Measurements from ENCODE around the gene MFF. TPM values are rescaled to one million over a fixed set of nuclear protein-coding genes. Genes with fewer than 3 reads are reported as not detected.

The MFF gene
- total and polyA plus RNA-seq, 10 of the 15 experiments (the other 5 are each of a cell fraction or from before 2014, with no cell fraction given), result 19.6 to 131 (median 106) TPM

DNA sequence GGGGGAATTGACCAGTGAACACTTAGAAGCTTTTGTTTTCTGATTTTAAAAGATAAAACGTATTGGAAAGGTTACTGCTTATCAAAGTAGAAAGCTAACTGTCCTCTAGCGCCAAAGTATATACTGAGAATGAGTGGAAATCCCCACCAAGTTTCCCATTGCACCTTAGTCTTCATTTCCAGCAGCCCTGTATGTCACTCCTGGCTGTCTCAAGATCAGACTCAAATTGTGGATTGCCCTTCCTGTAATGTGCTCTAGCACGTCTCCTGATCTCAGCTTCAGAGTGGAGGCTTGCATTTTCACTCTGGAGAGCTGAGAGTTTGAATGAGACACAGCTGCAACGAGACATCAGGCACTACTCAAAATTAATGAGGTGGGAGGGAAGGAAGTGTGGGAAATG lies 26.6 kb downstream of the MFF start (continued):
- TF ChIP-seq RUNX3 (IDR thresholded peaks at IDR 0.05; ENCODE audit: low read length), result peak; percentile 4; the same call in 1 of the 2 replicates
- TF ChIP-seq, protein P1, sequence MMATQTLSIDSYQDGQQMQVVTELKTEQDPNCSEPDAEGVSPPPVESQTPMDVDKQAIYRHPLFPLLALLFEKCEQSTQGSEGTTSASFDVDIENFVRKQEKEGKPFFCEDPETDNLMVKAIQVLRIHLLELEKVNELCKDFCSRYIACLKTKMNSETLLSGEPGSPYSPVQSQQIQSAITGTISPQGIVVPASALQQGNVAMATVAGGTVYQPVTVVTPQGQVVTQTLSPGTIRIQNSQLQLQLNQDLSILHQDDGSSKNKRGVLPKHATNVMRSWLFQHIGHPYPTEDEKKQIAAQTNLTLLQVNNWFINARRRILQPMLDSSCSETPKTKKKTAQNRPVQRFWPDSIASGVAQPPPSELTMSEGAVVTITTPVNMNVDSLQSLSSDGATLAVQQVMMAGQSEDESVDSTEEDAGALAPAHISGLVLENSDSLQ (IDR thresholded peaks at IDR 0.05), result peak; percentile 54; the same call in 1 of the 2 replicates
- TF ChIP-seq POLR2AphosphoS5 (IDR thresholded peaks at IDR 0.05; ENCODE audit: low read length), result peak; percentile 37; the same call in 1 of the 2 replicates

GRCh38 chr2:227360351-227360750 lies 35.3 kb downstream of the MFF start:
- H3K4me1 ChIP-seq (ENCODE audit: control insufficient read depth, insufficient read depth, low read length), result no peaks in the 10 kb centered on the region
- H3K27ac ChIP-seq (ENCODE audit: control insufficient read depth, insufficient read depth), result no peak overlapping the region
- ChIA-PET SMC1A (ENCODE audit: uncharacterized antibody, unreplicated experiment) (interaction anchor here (2.7 kb wide), 1 partner anchor 14 kb away, joined by 12 read pairs; no protein-coding TSS in a partner anchor), RAD21 (ENCODE audit: unreplicated experiment) (no interaction called here), POLR2A (interaction anchor here (1.1 kb wide), 1 partner anchor 13 kb away, joined by 3 read pairs; no protein-coding TSS in a partner anchor), CTCF (interaction anchor here (0.6 kb wide), 1 partner anchor 148 kb away, joined by 4 read pairs; no protein-coding TSS in a partner anchor)
- H3K4me3 ChIP-seq, result no peak overlapping the region
- DNase-seq (ENCODE audit: low read depth, low spot score) (no peak), FAIRE-seq (no peak), ATAC-seq (no peak)
- H3K9ac ChIP-seq (ENCODE audit: control insufficient read depth, insufficient read depth, low read length), result no peak overlapping the region
- no peaks in the 10 kb centered on the region for H3K9me3 ChIP-seq (replicated peaks; ENCODE audit: control insufficient read depth, insufficient read depth, low read length)
- WGBS (ENCODE audit: insufficient coverage, insufficient replicate concordance, low lambda C conversion rate, missing lambda C conversion rate), result 45% methylated on average over 5 of the region's 5 CpGs
- no peak for TF ChIP-seq POLR2AphosphoS5 (IDR thresholded peaks at IDR 0.05; ENCODE audit: low read length)
- no peak for TF ChIP-seq POU2F2 (IDR thresholded peaks at IDR 0.05; ENCODE audit: borderline replicate concordance, low read depth, low read length)
- TF ChIP-seq ZNF24 (IDR thresholded peaks at IDR 0.05), result no peak
- no peak for TF ChIP-seq NR2C2 (IDR thresholded peaks at IDR 0.05; ENCODE audit: borderline replicate concordance, control insufficient read depth, insufficient read length, low read depth)
- no peak for TF ChIP-seq MEF2A (IDR thresholded peaks at IDR 0.05; ENCODE audit: insufficient read depth, low read depth, low read length)
- no peak for TF ChIP-seq NR2C1 (IDR thresholded peaks at IDR 0.05)
- TF ChIP-seq ATF7 (IDR thresholded peaks at IDR 0.05; ENCODE audit: low read depth), result no peak
- no peak for TF ChIP-seq NR2F1 (conservative IDR thresholded peaks at IDR 0.05)
- no peak for TF ChIP-seq ZZZ3 (IDR thresholded peaks at IDR 0.05; ENCODE audit: control insufficient read depth, insufficient read length, low read depth)
- no peak for TF ChIP-seq BCLAF1 (IDR thresholded peaks at IDR 0.05)
- no peak for TF ChIP-seq ZNF384 (IDR thresholded peaks at IDR 0.05; ENCODE audit: borderline replicate concordance, low read depth, low read length)
- TF ChIP-seq ZBED1 (IDR thresholded peaks at IDR 0.05; ENCODE audit: borderline replicate concordance), result no peak
- TF ChIP-seq GATAD2B (conservative IDR thresholded peaks at IDR 0.05; ENCODE audit: low read depth), result no peak
- no peak for TF ChIP-seq PML (IDR thresholded peaks at IDR 0.05; ENCODE audit: low read length)
- TF ChIP-seq ZNF207 (IDR thresholded peaks at IDR 0.05; ENCODE audit: borderline replicate concordance), result no peak
- TF ChIP-seq BHLHE40 (IDR thresholded peaks at IDR 0.05; ENCODE audit: borderline replicate concordance in 1 of 2, low read depth in 2 of 2, low read length in 1 of 2), result no peak
- no peak for TF ChIP-seq LARP7 (IDR thresholded peaks at IDR 0.05)
- no peak for TF ChIP-seq RBBP5 (conservative IDR thresholded peaks at IDR 0.05)
- TF ChIP-seq SREBF2 (IDR thresholded peaks at IDR 0.05; ENCODE audit: low read length), result no peak
- H3K27me3 ChIP-seq (replicated peaks in 1 of 2; ENCODE audit: control insufficient read depth in 2 of 2, insufficient read depth in 2 of 2, low read length in 1 of 2), result no peaks in the 10 kb centered on the region
- in situ Hi-C loops (cut with MboI), result no loop called here
- no peaks in the 10 kb centered on the region for H4K20me1 ChIP-seq (ENCODE audit: control insufficient read depth, insufficient read depth)
- H3K36me3 ChIP-seq (ENCODE audit: control insufficient read depth in 2 of 2, insufficient read depth in 2 of 2, low read length in 1 of 2), result peaks cover 0 to 24% of the 10 kb centered on the region in 2 experiments; a peak in 3 of 4 replicates
- intact Hi-C loops (cut with micrococcal nuclease; ENCODE audit: unreplicated experiment), result no loop called here
- no peaks in the 10 kb centered on the region for H3K79me2 ChIP-seq (ENCODE audit: control insufficient read depth, insufficient read depth, low read length)
- H3K4me2 ChIP-seq (ENCODE audit: control insufficient read depth, insufficient read depth), result no peak overlapping the region
- H2AFZ ChIP-seq (ENCODE audit: control insufficient read depth, low read depth, low read length), result no peak overlapping the region
- BruUV-seq (replicated peaks), result no TSS peak
